ENCODE data around the gene ST3GAL5.
"Not testable (repeated sequence)": the region's sequence is repeated elsewhere in the genome, so short reads cannot be mapped to it uniquely, and the experiment has no call there.

ST3GAL5 gene

GRCh38 chr2:85893428-85894258 lies 4.9 kb upstream of the ST3GAL5 start:
- DNase-seq, result no peak

GRCh38 chr2:85892216-85892944 lies 3.6 kb upstream of the ST3GAL5 start:
- no peak for DNase-seq

GRCh38 chr2:85890522-85891176 lies 1.9 kb upstream of the ST3GAL5 start:
- peak; percentile 22 for DNase-seq

GRCh38 chr2:85889627-85890281 lies 964 bp upstream of the ST3GAL5 start:
- peak; percentile 46 for DNase-seq

GRCh38 chr2:85888020-85888683 lies 638 bp downstream of the ST3GAL5 start:
- DNase-seq, result peak; percentile 70

- DNase-seq, result peak; percentile 86
Measured at GRCh38 chr2:85887566-85888019, 1.2 kb downstream of the ST3GAL5 start.

GRCh38 chr2:85886590-85886989 lies 2.2 kb downstream of the ST3GAL5 start:
- no peak for DNase-seq

GRCh38 chr2:85886141-85886540 lies 2.6 kb downstream of the ST3GAL5 start:
- no peak for DNase-seq

- not testable (repeated sequence) for DNase-seq
Measured at GRCh38 chr2:85881781-85882180, 7.0 kb downstream of the ST3GAL5 start.

GRCh38 chr2:85880716-85881328 lies 8.0 kb downstream of the ST3GAL5 start:
- not testable (repeated sequence) for DNase-seq

GRCh38 chr2:85878719-85879370 lies 9.9 kb downstream of the ST3GAL5 start:
- no peak for DNase-seq

GRCh38 chr2:85875350-85876050 lies 13.3 kb downstream of the ST3GAL5 start:
- DNase-seq, result no peak

- DNase-seq, result no peak
Measured at GRCh38 chr2:85873679-85874078, 15.1 kb downstream of the ST3GAL5 start.

GRCh38 chr2:85872536-85873161 lies 16.1 kb downstream of the ST3GAL5 start:
- DNase-seq, result no peak

GRCh38 chr2:85871494-85872164 lies 17.2 kb downstream of the ST3GAL5 start:
- no peak for DNase-seq

- no peak for DNase-seq
Measured at GRCh38 chr2:85868822-85869221, 20.0 kb downstream of the ST3GAL5 start.

GRCh38 chr2:85867556-85868292 lies 21.1 kb downstream of the ST3GAL5 start:
- peak; percentile 82 for DNase-seq

GRCh38 chr2:85867121-85867520 lies 21.7 kb downstream of the ST3GAL5 start:
- DNase-seq, result no peak

GRCh38 chr2:85866165-85866659 lies 22.6 kb downstream of the ST3GAL5 start:
- DNase-seq, result no peak

Measured in NCI-H82 (cell line).